ENCODE measurements around the gene ARVCF. TPM values are rescaled to one million over a fixed set of nuclear protein-coding genes. Genes with fewer than 3 reads are reported as not detected.

ARVCF gene
- total and polyA plus RNA-seq, 7 donors, result 3.6 to 28.0 (median 8.7) TPM

GRCh38 chr22:20022231-20022977 is 5.8 kb upstream of the ARVCF start:
- peak in 1 of 2 donors; percentile 51 for DNase-seq
- Histone ChIP-seq H3K9me3 (no peaks in the 10 kb centered on the region), H3K4me3 (peak overlapping the region; percentile 96), H3K36me3 (ENCODE audit: insufficient read depth in 1 of 2, low read depth in 1 of 2) (peaks cover 0 to 6% of the 10 kb centered on the region in 2 donors), H3K4me1 (peaks cover 22% of the 10 kb centered on the region), H3K27ac (peak overlapping the region; percentile 95), H3K27me3 (ENCODE audit: insufficient read depth in 3 of 3, low read length in 2 of 3) (no peaks in the 10 kb centered on the region)
- intact Hi-C loops (cut with DNase I), result loop anchor here in 1 of 2 donors (5.0 kb wide), 2 partner anchors 60 to 95 kb away; partner anchors contain the start of genes DGCR8, RANBP1 and TRMT2A
- no peak for TF ChIP-seq CTCF (IDR thresholded peaks at IDR 0.05)
- ATAC-seq, result no peak
- WGBS, 3 donors, result 65 to 69% (median 69%) methylated on average over 11 of the region's 11 CpGs

- intact Hi-C loops (cut with DNase I), result loop anchor here in 1 of 2 donors (5.0 kb wide), 2 partner anchors 61 to 96 kb away; partner anchors contain the start of genes DGCR8, RANBP1 and TRMT2A
- no peak for TF ChIP-seq CTCF (IDR thresholded peaks at IDR 0.05)
- Histone ChIP-seq H3K4me3 (peak overlapping the region; percentile 96), H3K9me3 (no peaks in the 10 kb centered on the region), H3K4me1 (peaks cover 27% of the 10 kb centered on the region), H3K36me3 (ENCODE audit: insufficient read depth in 1 of 2, low read depth in 1 of 2) (peaks cover 0 to 6% of the 10 kb centered on the region in 2 donors), H3K27me3 (ENCODE audit: insufficient read depth in 3 of 3, low read length in 2 of 3) (no peaks in the 10 kb centered on the region), H3K27ac (peak overlapping the region; percentile 95)
- ATAC-seq, result peak; percentile 63 to 81 (median 78)
- DNase-seq, result peak; percentile 72 to 91
- WGBS, 3 donors, result 1 to 3% (median 2%) methylated on average over 32 to 36 of the region's 36 CpGs
Observed at GRCh38 chr22:20021196-20022181, 4.9 kb upstream of the ARVCF start.

- intact Hi-C loops (cut with DNase I), result loop anchor here in 1 of 2 donors (5.0 kb wide), 2 partner anchors 62 to 97 kb away; partner anchors contain the start of genes DGCR8, RANBP1 and TRMT2A
- WGBS, 3 donors, result 1 to 6% (median 1%) methylated on average over 6 to 61 of the region's 61 CpGs
Observed at GRCh38 chr22:20020533-20021195, 4.0 kb upstream of the ARVCF start, which contains the start of gene TANGO2. TANGO2 (plus strand) TSS chr22:20021110; CDS start chr22:20036799, 15,689 bp downstream.

More at GRCh38 chr22:20020533-20021195, 4.0 kb upstream of the ARVCF start, which contains the start of gene TANGO2:
- peak; percentile 95 to 96 for DNase-seq
- no peak for TF ChIP-seq CTCF (IDR thresholded peaks at IDR 0.05)
- Histone ChIP-seq H3K4me3 (peak within 1 kb of the TSS; percentile 96), H3K27me3 (ENCODE audit: insufficient read depth in 3 of 3, low read length in 2 of 3) (no peaks in the 10 kb centered on the region), H3K9me3 (no peaks in the 10 kb centered on the region), H3K4me1 (peaks cover 29% of the 10 kb centered on the region), H3K27ac (peak within 1 kb of the TSS; percentile 95), H3K36me3 (ENCODE audit: insufficient read depth in 1 of 2, low read depth in 1 of 2) (peaks cover 0 to 6% of the 10 kb centered on the region in 2 donors)
- peak; percentile 79 to 88 (median 84) for ATAC-seq

All from psoas muscle (tissue), 8 donors.